Measurements from ENCODE around the gene DNAH3. TPM values are rescaled to one million over a fixed set of nuclear protein-coding genes. Genes with fewer than 3 reads are reported as not detected.
"Not testable (repeated sequence)": the region's sequence is repeated elsewhere in the genome, so short reads cannot be mapped to it uniquely, and the experiment has no call there.

The DNAH3 gene
- polyA plus RNA-seq, 4 donors = 0.16 to 0.69 (median 0.43) TPM

DNA sequence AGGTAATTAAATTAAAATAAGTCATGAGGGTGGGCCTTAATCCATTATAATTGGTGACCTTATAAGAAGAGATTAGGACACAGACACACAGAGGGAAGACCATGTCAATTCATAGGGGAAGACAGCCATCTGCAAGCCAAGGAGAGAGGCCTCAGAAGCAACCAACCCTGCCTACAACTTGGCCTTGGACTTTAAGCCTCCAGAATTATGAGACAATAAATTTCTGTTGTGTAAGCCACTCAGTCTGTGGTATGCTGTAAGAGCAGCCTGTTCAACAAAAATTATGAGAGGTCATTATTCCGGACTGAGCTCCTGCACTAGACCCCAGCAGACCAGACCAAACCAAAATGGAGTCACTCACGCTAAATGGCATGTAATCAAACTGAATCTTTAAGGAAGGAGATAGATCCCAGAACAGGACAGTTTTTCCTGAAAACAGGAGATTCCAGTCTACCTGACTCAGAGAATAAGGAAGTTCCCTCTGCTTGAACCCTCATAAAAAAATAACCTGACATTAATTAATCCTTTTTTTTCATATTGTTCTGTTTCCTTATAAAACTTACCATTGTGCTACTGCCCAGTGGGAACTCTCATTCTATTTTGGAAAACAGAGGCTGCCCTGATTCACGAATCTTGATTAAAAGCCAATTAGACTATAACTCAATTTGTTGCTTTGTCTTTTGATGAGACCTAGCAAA, 74.3 kb downstream of the DNAH3 start:
- DNase-seq (ENCODE audit: low read depth in 4 of 4, low spot score in 2 of 4) = no peak

DNA sequence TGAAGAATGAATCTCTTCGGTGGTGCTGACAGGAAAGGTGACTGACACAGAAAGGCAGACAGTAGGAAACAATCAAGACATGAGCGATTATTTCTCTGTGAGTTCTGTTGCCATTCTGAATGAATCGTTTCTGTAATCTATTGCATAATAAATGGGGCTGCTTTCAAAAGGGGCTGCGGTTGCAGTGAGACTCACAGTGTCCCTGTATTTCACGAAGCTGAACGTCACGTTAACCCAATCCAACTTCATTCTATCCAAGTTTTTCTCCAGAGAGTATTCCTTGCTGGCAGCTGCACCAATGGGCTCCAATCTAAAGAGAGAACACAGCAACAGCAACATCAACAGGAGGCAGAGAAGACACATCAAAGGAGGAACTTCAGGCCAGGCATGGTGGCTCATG, 75.4 kb downstream of the DNAH3 start:
- DNase-seq (ENCODE audit: low read depth in 4 of 4, low spot score in 2 of 4) = no peak

DNA sequence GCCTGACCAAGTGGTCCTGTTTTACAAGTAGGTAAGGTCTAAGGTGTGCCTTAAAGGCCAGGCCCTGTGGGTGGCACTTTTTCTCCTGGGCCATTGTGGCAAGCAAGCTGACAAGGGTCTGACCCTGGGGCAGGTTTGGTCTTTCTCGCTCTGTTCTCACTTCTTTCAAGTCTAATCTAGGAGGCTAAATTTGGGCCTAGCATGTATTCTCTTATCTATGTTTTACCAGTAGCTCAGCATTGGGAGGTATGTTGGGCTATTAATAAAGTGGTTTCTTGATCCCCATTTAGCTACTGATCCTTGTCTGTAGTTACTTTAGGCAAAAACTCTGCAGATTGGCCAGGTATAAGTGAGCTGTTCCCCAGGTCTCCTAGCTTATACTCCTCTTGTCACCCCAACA, 77.7 kb downstream of the DNAH3 start:
- no peak for DNase-seq (ENCODE audit: low read depth in 4 of 4, low spot score in 2 of 4)

DNA sequence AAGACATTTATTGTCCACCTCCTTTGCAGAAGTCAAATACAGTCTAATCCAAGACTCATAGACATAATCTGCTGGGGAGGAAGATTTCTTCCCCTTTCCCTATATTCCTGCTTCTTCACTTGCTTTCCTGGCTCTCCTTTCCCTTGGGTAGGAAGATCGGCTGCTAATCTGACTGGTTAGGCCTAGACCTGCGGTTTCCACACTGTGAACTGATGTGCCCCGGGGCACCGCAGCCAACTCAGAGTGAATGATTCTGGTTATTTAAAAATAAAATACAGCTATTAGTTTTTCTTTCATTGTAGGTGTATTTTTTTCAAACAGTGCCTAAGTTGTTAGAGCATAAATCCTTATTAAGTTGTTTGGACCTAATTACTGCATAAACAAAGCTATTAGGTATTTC, 78.9 kb downstream of the DNAH3 start:
- DNase-seq (ENCODE audit: low read depth in 4 of 4, low spot score in 2 of 4) = no peak

DNA sequence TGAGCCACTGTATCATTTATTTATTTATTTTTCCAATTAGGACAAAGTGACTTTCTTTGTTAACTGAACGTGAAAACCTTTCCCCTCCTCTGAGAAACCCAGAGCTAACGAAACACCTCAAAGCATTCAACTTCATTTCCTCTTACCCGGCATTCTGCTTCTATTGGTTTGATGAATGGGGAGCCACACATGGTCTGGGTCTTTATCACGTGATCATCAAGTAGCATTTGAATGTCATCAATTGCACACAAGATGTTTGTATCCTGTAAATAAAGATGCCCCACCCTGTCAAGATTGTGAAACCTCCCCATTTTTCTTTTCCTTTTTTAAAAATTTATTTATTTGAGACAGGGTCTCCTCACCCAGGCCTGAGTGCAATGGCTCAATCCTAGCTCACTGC, 80.1 kb downstream of the DNAH3 start:
- DNase-seq (ENCODE audit: low read depth in 4 of 4, low spot score in 2 of 4) = no peak

DNA sequence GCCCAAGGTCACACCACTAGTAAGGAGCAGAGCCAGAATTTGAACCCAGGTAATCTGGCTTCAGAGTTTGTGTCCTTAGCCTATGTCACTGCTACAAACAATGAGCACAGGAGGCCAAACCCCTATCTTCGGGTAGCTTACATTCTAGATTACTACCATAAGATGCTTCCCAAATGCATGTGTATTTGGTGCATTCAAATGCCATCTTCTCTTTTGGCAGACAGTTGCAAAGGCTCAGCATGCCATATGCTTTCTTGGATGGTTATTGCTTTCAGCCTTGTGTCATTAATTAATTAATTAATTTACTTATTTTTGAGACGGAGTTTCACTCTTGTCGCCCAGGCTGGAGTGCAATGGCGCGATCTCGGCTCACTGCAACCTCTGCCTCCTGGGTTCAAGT, 80.7 kb downstream of the DNAH3 start:
- DNase-seq (ENCODE audit: low read depth in 4 of 4, low spot score in 2 of 4) = no peak

DNA sequence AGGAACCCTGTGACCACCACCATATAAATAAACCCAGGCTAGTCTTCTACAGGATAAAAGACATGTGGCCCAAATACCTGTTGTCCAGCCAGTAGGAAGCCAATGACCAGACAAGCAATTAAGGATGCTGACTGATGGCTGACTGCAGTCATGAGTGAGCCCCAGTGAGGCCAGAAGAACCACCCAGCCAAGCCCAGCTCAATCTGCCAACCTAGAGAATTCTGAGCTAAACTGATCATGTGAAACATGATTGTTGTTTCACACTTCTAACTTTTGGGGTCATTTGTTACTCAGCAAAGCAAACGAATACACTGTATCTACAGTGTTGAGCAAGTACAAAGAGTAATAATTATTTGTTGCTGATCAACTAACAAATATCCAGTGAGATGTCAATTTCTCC, 86.4 kb downstream of the DNAH3 start:
- no peak for DNase-seq (ENCODE audit: low read depth in 4 of 4, low spot score in 2 of 4)

DNA sequence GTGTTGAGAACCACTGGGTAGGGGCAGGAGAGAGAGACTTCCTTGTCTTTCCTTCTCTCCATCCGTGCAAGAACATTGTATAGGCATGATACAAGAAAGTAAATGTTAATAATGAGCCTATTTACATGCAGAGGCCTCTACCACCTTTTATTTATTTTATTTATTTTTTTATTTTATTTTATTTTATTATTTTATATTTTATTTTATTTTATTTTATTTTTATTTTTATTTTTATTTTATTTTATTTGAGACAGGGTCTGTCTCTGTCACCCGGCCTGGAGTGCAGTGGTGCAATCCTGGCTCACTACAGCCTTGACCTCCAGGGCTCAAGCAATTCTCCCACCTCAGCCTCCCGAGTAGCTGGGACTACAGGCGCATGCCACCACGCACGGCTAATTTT, 87.3 kb downstream of the DNAH3 start:
- DNase-seq (ENCODE audit: low read depth in 4 of 4, low spot score in 2 of 4) = not testable (repeated sequence)

DNA sequence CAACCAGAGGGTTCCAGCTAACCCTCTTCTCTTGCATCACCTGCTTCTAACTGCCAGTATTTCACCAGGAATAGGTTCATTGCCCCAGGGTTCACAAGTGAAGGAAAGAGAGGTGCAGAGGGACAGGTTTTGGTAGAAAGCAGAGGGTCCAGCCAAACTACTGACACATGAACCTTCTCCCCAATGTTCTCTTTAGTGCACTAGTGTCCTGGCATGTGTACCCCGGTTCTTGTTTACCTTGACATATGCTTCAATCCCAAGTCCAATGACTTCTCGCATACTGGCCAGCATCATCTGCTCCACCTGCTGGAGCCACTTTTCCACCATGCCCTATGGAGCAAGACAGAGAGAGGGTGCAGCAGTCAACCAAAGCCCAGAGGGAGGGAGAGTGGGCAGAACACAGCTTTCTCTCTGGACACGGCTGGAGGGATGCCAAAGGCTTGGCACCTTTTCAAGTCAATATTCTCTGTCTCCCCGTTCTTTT, 90.6 kb downstream of the DNAH3 start:
- no peak for DNase-seq (ENCODE audit: low read depth in 4 of 4, low spot score in 2 of 4)

DNA sequence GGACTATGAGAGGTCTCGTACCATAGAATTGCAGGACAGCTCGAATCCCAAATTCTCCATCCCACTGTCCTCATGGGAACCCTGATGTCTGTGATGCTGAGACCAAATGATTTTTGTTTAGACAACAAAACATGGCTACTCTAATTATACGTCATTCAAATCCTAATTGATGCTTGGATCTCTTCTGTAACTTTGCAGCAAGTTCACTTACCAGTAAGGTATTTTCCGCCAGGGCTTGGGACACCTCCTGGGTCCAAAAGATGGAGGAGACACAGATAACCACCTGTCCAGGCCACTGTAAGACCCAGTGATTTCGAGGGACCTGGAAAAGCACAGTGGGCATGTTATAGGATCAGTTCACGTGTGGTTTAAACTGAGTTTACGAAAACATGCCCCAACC, 92.8 kb downstream of the DNAH3 start:
- no peak for DNase-seq (ENCODE audit: low read depth in 4 of 4, low spot score in 2 of 4)

DNA sequence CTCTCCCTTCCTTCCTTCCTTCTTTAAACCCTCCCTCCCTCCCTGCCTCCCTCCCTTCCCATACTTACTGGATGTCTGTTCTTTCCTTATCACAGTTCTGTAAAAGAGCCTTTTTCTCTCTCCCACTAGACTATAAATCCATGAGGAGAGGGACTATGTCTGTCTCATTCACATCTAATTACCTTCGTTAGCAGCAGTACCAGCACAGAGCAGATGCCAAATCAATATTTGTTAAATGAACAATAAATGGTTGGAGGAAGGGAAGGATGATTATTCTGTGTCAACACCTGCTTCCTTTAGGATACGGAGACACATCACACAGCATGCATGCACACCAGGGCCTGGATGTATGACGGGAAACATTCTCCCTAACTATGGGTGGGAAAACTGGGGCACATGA, 94.2 kb downstream of the DNAH3 start:
- no peak for DNase-seq (ENCODE audit: low read depth in 4 of 4, low spot score in 2 of 4)

DNA sequence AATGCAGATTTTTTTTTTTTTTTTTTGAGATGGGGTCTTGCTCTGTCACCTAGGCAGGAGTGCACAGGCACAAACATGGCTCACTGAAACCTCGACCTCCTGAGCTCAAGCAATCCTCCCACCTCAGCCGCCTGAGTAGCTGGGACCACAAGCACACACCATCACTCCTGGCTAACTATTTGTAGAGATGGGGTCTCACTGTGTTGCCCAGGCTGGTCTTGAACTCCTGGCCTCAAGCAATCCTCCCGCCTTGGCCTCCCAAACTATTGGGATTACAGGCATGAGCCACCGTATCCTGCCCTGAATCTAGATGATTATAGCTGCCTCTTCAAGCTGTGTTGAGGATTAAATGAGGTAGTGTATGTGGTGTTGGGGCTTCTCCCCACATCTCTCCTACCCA, 94.9 kb downstream of the DNAH3 start:
- DNase-seq (ENCODE audit: low read depth in 4 of 4, low spot score in 2 of 4) = not testable (repeated sequence)

DNA sequence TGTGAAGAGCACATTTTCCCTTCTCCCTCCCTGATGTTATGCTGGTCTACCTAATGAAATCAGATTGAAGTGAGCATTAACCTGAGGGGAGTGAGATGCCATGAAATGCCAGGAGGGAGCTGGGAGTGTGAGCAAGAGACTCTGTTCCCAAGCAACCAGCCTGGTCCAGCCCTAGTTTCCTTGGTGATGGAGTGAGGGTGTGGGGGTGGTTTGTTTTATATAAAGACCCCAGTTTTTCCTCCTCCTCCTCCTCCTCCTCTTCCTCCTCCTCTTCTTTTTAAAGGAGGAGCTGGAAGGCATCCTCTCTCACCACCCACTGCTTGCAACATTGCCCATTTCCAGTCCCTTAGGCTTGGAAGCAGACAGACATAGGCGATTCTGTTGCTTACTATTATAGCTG, 97.1 kb downstream of the DNAH3 start:
- DNase-seq (ENCODE audit: low read depth in 4 of 4, low spot score in 2 of 4) = no peak

DNA sequence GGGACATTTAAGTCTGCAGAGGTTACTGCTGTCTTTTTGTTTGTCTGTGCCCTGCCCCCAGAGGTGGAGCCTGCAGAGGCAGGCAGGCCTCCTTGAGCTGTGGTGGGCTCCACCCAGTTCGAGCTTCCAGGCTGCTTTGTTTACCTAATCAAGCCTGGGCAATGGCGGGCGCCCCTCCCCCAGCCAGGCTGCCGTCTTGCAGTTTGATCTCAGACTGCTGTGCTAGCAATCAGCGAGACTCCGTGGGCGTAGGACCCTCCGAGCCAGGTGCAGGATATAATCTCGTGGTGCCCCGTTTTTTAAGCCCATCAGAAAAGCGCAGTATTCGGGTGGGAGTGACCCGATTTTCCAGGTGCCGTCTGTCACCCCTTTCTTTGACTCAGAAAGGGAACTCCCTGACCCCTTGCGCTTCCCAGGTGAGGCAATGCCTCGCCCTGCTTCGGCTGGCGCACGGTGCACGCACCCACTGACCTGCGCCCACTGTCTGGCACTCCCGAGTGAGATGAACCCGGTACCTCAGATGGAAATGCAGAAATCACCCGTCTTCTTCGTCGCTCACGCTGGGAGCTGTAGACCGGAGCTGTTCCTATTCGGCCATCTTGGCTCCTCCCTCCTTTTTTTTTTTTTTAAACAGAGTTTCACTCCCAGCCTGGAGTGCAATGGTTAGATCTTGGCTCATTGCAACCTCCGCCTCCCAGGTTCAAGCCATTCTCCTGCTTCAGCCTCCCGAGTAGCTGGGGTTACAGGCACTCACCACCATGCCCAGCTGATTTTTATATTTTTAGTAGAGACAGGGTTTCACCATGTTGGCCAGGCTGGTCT, 102.3 kb downstream of the DNAH3 start:
- DNase-seq (ENCODE audit: low read depth in 4 of 4, low spot score in 2 of 4) = not testable (repeated sequence)

DNA sequence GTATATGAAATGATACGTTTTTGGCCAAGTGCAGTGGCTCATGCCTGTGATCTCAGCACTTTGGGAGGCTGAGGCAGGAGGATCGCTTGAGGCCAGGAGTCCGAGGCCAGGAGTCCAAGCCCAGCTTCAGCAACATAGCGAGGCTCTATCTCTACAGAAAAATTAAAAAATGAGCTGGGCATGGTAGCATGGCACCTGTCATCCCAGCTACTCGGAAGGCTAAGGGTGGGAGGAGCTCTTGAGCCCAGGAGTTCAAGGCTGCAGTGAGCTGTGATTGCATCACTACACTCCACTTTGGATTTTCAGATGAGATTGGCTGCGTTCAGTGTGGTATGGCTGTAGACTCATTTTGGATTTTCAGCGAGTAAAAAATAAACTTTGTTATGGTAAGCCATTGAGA, 112.4 kb downstream of the DNAH3 start:
- DNase-seq (ENCODE audit: low read depth in 4 of 4, low spot score in 2 of 4) = no peak

DNA sequence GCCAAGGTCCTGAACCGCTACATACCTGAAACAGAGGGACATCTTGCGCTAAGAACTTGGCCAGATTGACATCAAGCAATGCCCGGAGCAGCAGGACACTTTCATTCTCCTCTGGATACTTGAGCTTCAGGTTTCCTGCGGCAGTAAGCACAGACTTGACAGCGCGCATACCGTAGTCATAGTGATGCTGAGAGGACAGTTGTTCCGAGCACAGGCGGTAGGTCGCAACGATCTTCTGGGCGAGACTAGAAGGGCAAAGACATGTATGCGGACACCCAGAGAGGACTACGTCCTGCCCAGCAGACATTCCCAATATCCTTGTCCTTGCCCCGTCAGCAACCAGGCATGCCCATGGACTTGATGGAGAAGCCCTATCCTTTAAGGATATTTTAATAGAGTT, 112.9 kb downstream of the DNAH3 start:
- DNase-seq (ENCODE audit: low read depth in 4 of 4, low spot score in 2 of 4) = no peak

DNA sequence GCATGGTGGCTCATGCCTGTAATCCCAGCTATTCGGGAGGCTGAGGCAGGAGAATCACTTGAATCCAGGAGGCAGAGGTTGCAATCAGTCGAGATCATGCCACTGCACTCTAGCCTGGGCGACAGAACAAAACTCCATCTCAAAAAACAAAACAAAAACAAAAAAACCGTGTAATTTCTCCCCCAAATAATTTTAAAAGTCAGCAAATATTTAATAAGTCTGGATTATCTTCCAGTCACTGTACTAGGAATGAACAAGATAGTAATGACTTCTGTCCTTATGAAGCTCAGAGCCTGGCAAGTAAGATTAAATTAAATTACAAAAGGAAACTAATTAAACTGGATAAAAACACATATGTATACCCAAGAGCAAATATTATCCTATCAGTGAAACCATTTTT, 113.5 kb downstream of the DNAH3 start:
- DNase-seq (ENCODE audit: low read depth in 4 of 4, low spot score in 2 of 4) = no peak

DNA sequence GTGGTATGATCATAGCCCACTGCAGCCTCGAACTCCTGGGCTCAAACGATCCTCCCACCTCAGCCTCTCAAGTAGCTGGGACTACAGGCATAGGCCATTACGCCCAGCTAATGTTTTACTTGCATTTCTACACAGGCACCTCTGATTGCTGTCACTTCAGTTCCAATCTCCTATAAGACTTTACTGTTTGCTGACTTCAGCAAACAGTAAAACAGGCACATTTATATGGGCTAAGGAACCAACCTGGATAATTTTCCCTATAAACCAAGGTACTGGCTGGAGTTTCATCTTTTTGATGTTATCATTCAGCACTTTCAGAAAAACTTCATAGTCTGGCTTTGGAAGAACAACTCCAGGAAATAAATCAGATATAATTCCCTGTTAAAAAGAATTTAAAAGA, 114.2 kb downstream of the DNAH3 start:
- no peak for DNase-seq (ENCODE audit: low read depth in 4 of 4, low spot score in 2 of 4)

DNA sequence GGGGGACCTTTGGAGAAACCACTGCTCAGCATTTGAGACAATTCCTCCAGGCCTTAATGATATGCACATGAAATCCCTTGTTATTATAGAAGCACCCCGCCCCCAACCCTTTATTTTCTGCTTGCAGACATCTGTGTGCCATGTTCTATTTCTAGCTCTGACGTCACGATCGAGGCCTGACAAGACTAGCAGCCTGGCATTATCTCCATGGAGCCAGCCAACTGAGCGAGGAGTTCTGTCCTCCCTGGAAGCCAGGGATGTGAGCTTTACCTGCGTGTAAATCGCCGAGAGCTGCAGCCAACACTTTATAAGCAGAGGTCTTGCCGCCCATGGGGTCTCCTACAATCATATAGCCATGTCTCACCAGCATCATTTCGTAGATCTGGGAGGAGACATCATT, 116.9 kb downstream of the DNAH3 start:
- DNase-seq (ENCODE audit: low read depth in 4 of 4, low spot score in 2 of 4) = no peak

DNA sequence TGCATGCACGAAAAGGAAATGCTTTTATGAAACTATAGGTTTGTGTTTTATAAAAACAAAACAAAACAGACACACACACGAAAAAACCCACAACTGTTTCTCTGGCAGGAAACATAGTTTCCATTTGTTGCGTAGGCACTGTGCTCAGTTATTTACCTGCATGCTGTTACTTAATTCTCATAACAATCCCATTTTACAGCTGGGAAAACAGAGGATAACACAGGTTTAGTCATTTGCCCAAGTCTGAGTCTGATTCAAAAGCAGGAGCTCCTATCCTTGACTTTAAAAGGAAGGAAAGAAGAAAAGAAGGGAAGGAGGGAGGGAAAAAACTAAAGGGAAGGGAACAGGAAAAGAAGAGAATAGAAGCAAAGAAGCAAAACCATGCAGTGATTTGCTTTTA, 117.4 kb downstream of the DNAH3 start:
- no peak for DNase-seq (ENCODE audit: low read depth in 4 of 4, low spot score in 2 of 4)

DNA sequence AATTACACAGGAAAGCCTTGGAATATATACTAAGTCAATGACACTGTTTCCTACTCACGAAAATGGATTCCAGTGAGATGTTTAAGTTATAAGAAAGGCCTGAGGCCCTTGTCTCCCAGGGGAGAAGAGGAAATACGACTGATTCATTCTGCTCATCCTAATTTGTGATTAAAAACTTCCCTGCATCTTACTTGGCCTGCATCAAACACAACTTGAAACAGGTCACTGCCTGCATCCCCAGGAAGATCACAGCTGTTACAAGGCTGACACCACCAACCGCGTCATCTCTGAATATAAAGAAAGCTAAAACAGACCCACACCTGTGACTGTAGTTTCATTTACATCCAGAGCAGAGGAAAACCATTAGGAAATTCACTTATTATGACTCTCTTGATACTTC, 121.9 kb downstream of the DNAH3 start:
- DNase-seq (ENCODE audit: low read depth in 4 of 4, low spot score in 2 of 4) = no peak

DNA sequence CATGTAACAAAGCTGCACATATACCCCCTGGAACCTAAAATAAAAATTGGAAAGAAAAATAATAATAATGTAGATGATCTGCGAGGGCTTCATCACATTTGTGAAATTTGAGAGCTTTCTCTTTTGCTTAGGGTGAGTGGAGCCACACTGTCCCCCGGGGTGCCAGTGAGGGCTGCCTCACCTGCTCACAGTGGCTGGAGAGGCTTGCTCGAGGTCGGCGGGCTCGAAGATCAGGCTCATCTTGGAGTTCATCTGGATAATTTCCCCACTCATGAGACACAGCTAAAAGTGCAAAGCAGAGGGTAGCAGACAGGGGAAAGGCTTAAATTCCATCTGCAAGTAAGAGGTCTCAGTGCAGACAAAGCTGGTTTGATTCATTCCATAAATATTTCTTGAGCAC, 123.8 kb downstream of the DNAH3 start:
- DNase-seq (ENCODE audit: low read depth in 4 of 4, low spot score in 2 of 4) = no peak
